T-cell (primary cell): ENCODE results near the gene RSPH9. TPM values are rescaled to one million over a fixed set of nuclear protein-coding genes. Genes with fewer than 3 reads are reported as not detected.

Experiments
- ATAC-seq, 4 experiments: fragments of 200-7000 bp in 3 of 4; fragments of 150-1000 bp in 1 of 4; cut with Tn5 transposase; replicated peaks in 1 of 4; 1 replicate in 3 of 4; 2 replicates in 1 of 4; pipeline ENCODE4 v1.10.0; 2021; ENCODE audit warnings: moderate library complexity in 3 of 4, mild to moderate bottlenecking in 2 of 4, moderate number of reproducible peaks in 1 of 4
- CTCF ChIA-PET, 2 donors: fragments of 300-600 bp; sonication (Branson Sonifier 250); formaldehyde crosslinking; loops; one replicate each; lab custom pipeline; 2022; ENCODE audit warnings: antibody characterized with exemption in 2 of 2; lab: Charles Lee
- POLR2A ChIA-PET, 2 donors: fragments of 300-600 bp; sonication (Branson Sonifier 250); formaldehyde crosslinking; loops; one replicate each; lab custom pipeline; 2022; ENCODE audit warnings: antibody characterized with exemption in 2 of 2; lab: Charles Lee
- DNase-seq, 35 experiments: peaks; one replicate each; pipeline versions ENCODE4 v3.0.0 to v3.0.0-alpha.2; 2013 to 2023
- H3K27ac ChIP-seq: one replicate; pipeline ENCODE4 v1.5.1; 2013; ENCODE audit warnings: low read length
- H3K27me3 ChIP-seq, 2 experiments: replicated peaks in 1 of 2; 1 replicate in 1 of 2; 2 replicates in 1 of 2; pipeline versions ENCODE4 v1.6.1 to v1.7.0; 2013; ENCODE audit warnings: low read length in 1 of 2, mixed read lengths in 1 of 2; ENCODE audit not compliant: control insufficient read depth in 2 of 2, insufficient read depth in 2 of 2; ENCODE audit errors: extremely low read depth in 1 of 2
- H3K36me3 ChIP-seq, 2 donors: 1 replicate in 1 of 2; 2 replicates in 1 of 2; pipeline versions ENCODE4 v1.6.1 to v1.7.0; 2013; ENCODE audit warnings: low read length in 1 of 2; ENCODE audit not compliant: control insufficient read depth in 2 of 2, insufficient read depth in 1 of 2; ENCODE audit errors: extremely low read depth in 1 of 2
- H3K4me1 ChIP-seq, 2 experiments: 1 replicate in 1 of 2; 2 replicates in 1 of 2; pipeline versions ENCODE4 v1.6.1 to v1.7.0; 2013; ENCODE audit warnings: low read length in 2 of 2, mixed read lengths in 1 of 2; ENCODE audit not compliant: insufficient read depth in 2 of 2, control insufficient read depth in 1 of 2; ENCODE audit errors: extremely low read depth in 1 of 2
- H3K4me3 ChIP-seq, 2 donors: 1 replicate in 1 of 2; 2 replicates in 1 of 2; pipeline versions ENCODE4 v1.5.1 to v1.7.0; 2013; ENCODE audit warnings: mild to moderate bottlenecking in 2 of 2, low read length in 1 of 2, moderate library complexity in 1 of 2; ENCODE audit not compliant: control insufficient read depth in 1 of 2; ENCODE audit errors: extremely low read depth in 1 of 2
- H3K9me3 ChIP-seq: 2 replicates; pipeline ENCODE4 v1.7.0; 2013
- H3K27ac Mint-ChIP-seq, 2 donors: one replicate each; pipeline ENCODE4 v1.8.0; 2020 to 2021; ENCODE audit warnings: mild to moderate bottlenecking in 2 of 2, mixed read lengths in 2 of 2
- H3K27me3 Mint-ChIP-seq, 2 donors: one replicate each; pipeline ENCODE4 v1.8.0; 2021 to 2022; ENCODE audit warnings: mixed read lengths in 2 of 2
- H3K36me3 Mint-ChIP-seq: one replicate; pipeline ENCODE4 v1.8.0; 2021; ENCODE audit warnings: mixed read lengths
- H3K4me1 Mint-ChIP-seq, 3 donors: one replicate each; pipeline ENCODE4 v1.8.0; 2020 to 2022; ENCODE audit warnings: mixed read lengths in 3 of 3, mild to moderate bottlenecking in 1 of 3
- H3K4me3 Mint-ChIP-seq, 3 donors: one replicate each; pipeline ENCODE4 v1.8.0; 2020 to 2022; ENCODE audit warnings: mild to moderate bottlenecking in 3 of 3, mixed read lengths in 3 of 3, moderate library complexity in 3 of 3
- H3K9me3 Mint-ChIP-seq, 3 donors: one replicate each; pipeline ENCODE4 v1.8.0; 2020 to 2022; ENCODE audit warnings: mixed read lengths in 3 of 3
- WGBS: methylation state at CpG from one replicate; pipeline ENCODE4 v1.1.5; 2013; ENCODE audit warnings: missing lambda C conversion rate; ENCODE audit not compliant: insufficient coverage; 5-methylcytosine and 5-hydroxymethylcytosine counted together
- total RNA-seq, 35 experiments: library from RNA in 6 of 35; stranded (reverse) in 6 of 35; fragments of 120-200 nt in 1 of 35; gene quantifications; one replicate each; pipeline versions ENCODE4 v1.2.1 to v1.2.4 and lab custom pipeline; 2013 to 2026

RSPH9 gene
- total RNA-seq, 5 donors from 2014 or later (not counting 1 experiment from before 2014, with no cell fraction given) = not detected

DNA sequence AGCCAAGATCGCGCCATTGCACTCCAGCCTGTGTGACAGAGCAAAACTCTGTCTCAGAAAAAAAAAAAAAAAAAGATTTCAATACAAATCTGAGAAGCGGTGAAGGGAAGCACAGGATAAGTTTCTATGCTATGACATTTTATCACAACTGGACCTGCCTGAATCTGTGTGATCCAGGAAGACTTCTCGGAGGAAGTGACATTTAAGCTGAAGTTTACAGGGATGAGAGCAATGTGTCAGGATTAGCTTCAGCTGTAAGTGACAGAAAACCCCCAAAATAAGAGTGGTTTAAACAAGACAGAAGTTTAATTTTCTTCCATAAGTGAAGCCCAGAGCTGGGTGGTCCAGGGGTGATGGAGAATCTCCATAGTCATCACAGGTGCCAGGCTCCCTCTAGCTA, 76.2 kb downstream of the RSPH9 start:
- WGBS = no CpG with 5 or more reads among the region's 4 CpGs
- H3K4me3 ChIP-seq = no peak overlapping the region
- Mint-ChIP-seq H3K4me3 (no peak overlapping the region), H3K27ac (no peak overlapping the region), H3K36me3 (no peaks in the 10 kb centered on the region), H3K27me3 (peaks cover 4 to 13% of the 10 kb centered on the region in 2 donors), H3K4me1 (peaks cover 22 to 28% (median 24%) of the 10 kb centered on the region in 3 donors), H3K9me3 (no peaks in the 10 kb centered on the region)
- H3K27me3 ChIP-seq = peaks cover 0 to 22% of the 10 kb centered on the region in 2 experiments
- no peaks in the 10 kb centered on the region for H3K36me3 ChIP-seq
- H3K4me1 ChIP-seq = peaks cover 15 to 25% of the 10 kb centered on the region in 2 experiments
- DNase-seq = no peak
- ChIA-PET CTCF (interaction anchor here in 1 of 2 donors (0.7 kb wide), 1 partner anchor 46 kb away, joined by 4 read pairs; no protein-coding TSS in a partner anchor), POLR2A (no interaction called here)
- H3K9me3 ChIP-seq = no peaks in the 10 kb centered on the region
- no peak overlapping the region for H3K27ac ChIP-seq
- ATAC-seq = no peak

Other genes with a start within 250 kb of the RSPH9 start
- gene ABCC10, start 217.5 kb upstream of the RSPH9 start, total RNA-seq = 10 to 100 TPM; 57.8 to 85.4 (median 75.5) TPM
- 1 to 10 TPM in 4 of 5 donors, under 1 TPM in 1; 0.47 to 2.1 (median 1.4) TPM for gene DLK2, start 189.5 kb upstream of the RSPH9 start, total RNA-seq
- gene TJAP1, start 167.5 kb upstream of the RSPH9 start, total RNA-seq = 10 to 100 TPM; 30.8 to 51.9 (median 50.6) TPM
- under 1 TPM in 3 of 5 donors, not detected in 2; 0.53 to 0.95 (median 0.76) TPM for gene LRRC73, start 134.7 kb upstream of the RSPH9 start, total RNA-seq
- gene YIPF3, start 128.1 kb upstream of the RSPH9 start, total RNA-seq = 10 to 100 TPM; 43.7 to 85.0 (median 80.0) TPM
- gene POLR1C, start 127.9 kb upstream of the RSPH9 start, total RNA-seq = 10 to 100 TPM; 42.3 to 49.8 (median 46.1) TPM
- gene XPO5, start 69.0 kb upstream of the RSPH9 start, total RNA-seq = 10 to 100 TPM; 48.2 to 51.4 (median 50.3) TPM
- 10 to 100 TPM; 14.4 to 38.5 (median 25.6) TPM for gene POLH, start 68.9 kb upstream of the RSPH9 start, total RNA-seq
- gene GTPBP2, start 15.8 kb upstream of the RSPH9 start, total RNA-seq = 10 to 100 TPM; 58.4 to 87.0 (median 75.2) TPM
- gene MAD2L1BP, start 9.2 kb upstream of the RSPH9 start, total RNA-seq = 10 to 100 TPM; 16.6 to 32.1 (median 28.9) TPM
- gene MRPS18A, start 42.8 kb downstream of the RSPH9 start, total RNA-seq = 10 to 100 TPM; 22.9 to 34.9 (median 30.6) TPM
- gene VEGFA, start 125.2 kb downstream of the RSPH9 start, total RNA-seq = 1 to 10 TPM; 1.1 to 8.9 (median 6.4) TPM